ENCODE results near the gene NEK9.

DNA sequence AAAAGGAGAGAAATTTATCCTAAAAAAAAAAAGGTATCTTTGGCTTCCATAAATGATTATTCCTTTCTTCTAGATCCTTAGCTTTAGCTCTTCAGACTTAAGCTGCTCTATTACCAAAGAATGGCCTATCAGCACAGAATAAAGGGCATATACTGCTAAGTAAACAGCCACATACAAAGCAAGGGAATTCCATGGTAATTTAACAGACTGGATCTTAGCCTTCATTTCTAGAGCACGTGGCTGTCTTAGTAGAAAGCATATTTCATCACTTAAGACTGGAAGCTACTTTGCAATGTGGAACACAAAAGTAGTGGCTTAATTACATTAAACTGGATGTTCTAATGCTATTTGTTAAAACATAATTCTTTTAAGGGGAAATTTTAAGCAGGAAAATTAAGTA, 26.4 kb upstream of the NEK9 start:
- TF ChIP-seq, protein P1, sequence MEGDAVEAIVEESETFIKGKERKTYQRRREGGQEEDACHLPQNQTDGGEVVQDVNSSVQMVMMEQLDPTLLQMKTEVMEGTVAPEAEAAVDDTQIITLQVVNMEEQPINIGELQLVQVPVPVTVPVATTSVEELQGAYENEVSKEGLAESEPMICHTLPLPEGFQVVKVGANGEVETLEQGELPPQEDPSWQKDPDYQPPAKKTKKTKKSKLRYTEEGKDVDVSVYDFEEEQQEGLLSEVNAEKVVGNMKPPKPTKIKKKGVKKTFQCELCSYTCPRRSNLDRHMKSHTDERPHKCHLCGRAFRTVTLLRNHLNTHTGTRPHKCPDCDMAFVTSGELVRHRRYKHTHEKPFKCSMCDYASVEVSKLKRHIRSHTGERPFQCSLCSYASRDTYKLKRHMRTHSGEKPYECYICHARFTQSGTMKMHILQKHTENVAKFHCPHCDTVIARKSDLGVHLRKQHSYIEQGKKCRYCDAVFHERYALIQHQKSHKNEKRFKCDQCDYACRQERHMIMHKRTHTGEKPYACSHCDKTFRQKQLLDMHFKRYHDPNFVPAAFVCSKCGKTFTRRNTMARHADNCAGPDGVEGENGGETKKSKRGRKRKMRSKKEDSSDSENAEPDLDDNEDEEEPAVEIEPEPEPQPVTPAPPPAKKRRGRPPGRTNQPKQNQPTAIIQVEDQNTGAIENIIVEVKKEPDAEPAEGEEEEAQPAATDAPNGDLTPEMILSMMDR (IDR thresholded peaks at IDR 0.05; ENCODE audit: low read depth, low read length, poor library complexity, severe bottlenecking) = no peak
- TF ChIP-seq EZH2phosphoT487 (IDR thresholded peaks at IDR 0.05; ENCODE audit: borderline replicate concordance, low read length) = no peak

Data from DOHH2 (cell line).